Measurements from ENCODE around the gene SP140L.
"Not testable (repeated sequence)": the region's sequence is repeated elsewhere in the genome, so short reads cannot be mapped to it uniquely, and the experiment has no call there.

The SP140L gene

DNA sequence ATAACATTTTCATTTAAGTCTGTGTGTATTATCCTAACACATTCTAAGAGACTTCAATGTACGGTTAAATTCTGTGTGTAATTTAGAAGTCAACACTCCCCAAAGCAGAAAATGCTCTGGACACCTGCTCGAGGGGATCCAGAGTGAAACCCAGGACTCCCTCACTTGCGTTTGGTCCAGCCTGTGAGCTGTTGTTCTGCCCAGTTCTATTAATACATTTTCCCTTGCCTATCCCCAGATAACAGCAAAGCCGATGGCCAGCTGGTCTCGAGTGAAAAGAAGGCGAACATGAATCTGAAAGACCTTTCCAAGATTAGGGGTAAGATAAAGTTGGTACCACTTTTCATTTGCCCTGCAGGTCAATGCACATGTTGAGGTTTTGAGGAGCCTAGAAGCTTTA lies 58.0 kb downstream of the SP140L start:
- no peak overlapping the region for H3K9ac ChIP-seq (ENCODE audit: low read depth, low read length)
- H3K9me3 ChIP-seq (ENCODE audit: insufficient read depth, low read depth, low read length) = no peaks in the 10 kb centered on the region
- 99% methylated on average over 6 of the region's 6 CpGs for WGBS
- H3K4me1 ChIP-seq (ENCODE audit: insufficient read depth, low read length) = no peaks in the 10 kb centered on the region
- no peak overlapping the region for H3K27ac ChIP-seq (ENCODE audit: low read depth, low read length)
- no peaks in the 10 kb centered on the region for H3K27me3 ChIP-seq (ENCODE audit: insufficient read depth, low read length)
- no peak overlapping the region for H3K4me3 ChIP-seq (ENCODE audit: low read length)
- no peaks in the 10 kb centered on the region for H3K36me3 ChIP-seq (ENCODE audit: insufficient read depth, low read length)

DNA sequence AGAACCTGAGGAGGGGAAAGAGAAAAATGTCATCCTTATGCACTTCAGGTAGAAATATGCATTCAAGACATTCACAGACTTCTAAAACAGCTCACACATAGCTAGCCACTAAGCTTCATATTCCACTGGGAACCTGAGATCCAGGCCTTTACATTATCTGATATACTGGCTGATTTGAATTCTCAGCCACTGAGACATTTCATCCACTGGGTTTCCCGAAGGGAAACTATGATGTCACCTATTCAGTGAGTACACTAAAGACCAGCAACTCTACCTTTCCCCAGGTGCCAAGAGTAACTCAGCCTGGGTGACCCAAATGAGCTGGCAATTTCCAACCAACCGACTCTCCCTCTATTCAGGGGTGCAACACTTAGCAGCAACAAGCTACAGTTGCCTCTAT lies 67.3 kb downstream of the SP140L start:
- 97% methylated on average over 2 of the region's 2 CpGs for WGBS
- no peak overlapping the region for H3K4me3 ChIP-seq (ENCODE audit: low read length)
- peaks cover 3% of the 10 kb centered on the region; the same call in 1 of the 2 replicates for H3K36me3 ChIP-seq (ENCODE audit: insufficient read depth, low read length)
- H3K9ac ChIP-seq (ENCODE audit: low read depth, low read length) = no peak overlapping the region
- no peak overlapping the region for H3K27ac ChIP-seq (ENCODE audit: low read depth, low read length)
- H3K27me3 ChIP-seq (ENCODE audit: insufficient read depth, low read length) = no peaks in the 10 kb centered on the region
- H3K4me1 ChIP-seq (ENCODE audit: insufficient read depth, low read length) = no peaks in the 10 kb centered on the region
- H3K9me3 ChIP-seq (ENCODE audit: insufficient read depth, low read depth, low read length) = no peaks in the 10 kb centered on the region

DNA sequence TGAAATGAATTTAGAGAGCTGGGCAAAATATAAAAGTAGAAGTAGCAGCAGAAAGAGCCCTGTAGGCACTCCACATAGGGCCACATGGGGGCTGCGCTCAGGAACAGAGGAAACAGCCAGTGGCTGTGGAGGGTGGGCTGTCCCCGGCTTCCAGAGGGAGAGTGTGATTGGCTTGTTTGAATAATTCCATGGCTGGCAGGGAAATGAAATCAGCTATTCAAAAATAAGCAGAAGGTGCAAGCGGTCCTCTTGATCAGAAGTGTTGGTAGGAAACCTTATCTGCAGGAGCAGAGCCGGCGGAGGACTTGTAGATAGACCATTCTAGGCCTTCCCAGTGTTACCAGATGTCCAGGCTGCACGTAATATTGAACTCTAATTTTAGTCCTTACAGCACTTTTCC lies 71.7 kb downstream of the SP140L start:
- not testable (repeated sequence) for H3K27me3 ChIP-seq (ENCODE audit: insufficient read depth, low read length); H3K9ac ChIP-seq (ENCODE audit: low read depth, low read length); H3K27ac ChIP-seq (ENCODE audit: low read depth, low read length); H3K4me3 ChIP-seq (ENCODE audit: low read length); H3K4me1 ChIP-seq (ENCODE audit: insufficient read depth, low read length); H3K9me3 ChIP-seq (ENCODE audit: insufficient read depth, low read depth, low read length); H3K36me3 ChIP-seq (ENCODE audit: insufficient read depth, low read length)
- 95% methylated on average over 6 of the region's 6 CpGs for WGBS

DNA sequence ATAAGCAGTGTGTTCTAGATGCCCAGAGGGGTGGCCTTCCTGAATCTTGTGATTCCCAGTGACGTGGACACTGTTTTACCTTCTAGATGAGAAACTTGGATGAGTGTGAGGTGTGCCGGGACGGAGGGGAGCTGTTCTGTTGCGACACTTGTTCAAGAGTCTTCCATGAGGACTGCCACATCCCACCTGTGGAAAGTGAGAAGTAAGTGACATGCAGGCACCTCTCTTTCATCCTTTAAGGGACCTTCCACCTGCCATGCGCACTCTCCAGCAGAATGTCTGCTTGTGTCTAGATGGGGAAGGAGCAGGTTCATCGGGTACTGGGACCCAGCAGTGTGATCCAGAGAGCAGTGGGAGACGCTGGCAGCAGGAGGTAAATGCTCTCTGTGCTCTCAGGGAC lies 73.0 kb downstream of the SP140L start:
- WGBS = 96% methylated on average over 7 of the region's 7 CpGs
- no peak overlapping the region for H3K4me3 ChIP-seq (ENCODE audit: low read length)
- no peaks in the 10 kb centered on the region for H3K36me3 ChIP-seq (ENCODE audit: insufficient read depth, low read length)
- H3K4me1 ChIP-seq (ENCODE audit: insufficient read depth, low read length) = no peaks in the 10 kb centered on the region
- no peaks in the 10 kb centered on the region for H3K9me3 ChIP-seq (ENCODE audit: insufficient read depth, low read depth, low read length)
- no peak overlapping the region for H3K9ac ChIP-seq (ENCODE audit: low read depth, low read length)
- H3K27ac ChIP-seq (ENCODE audit: low read depth, low read length) = no peak overlapping the region
- no peaks in the 10 kb centered on the region for H3K27me3 ChIP-seq (ENCODE audit: insufficient read depth, low read length)

DNA sequence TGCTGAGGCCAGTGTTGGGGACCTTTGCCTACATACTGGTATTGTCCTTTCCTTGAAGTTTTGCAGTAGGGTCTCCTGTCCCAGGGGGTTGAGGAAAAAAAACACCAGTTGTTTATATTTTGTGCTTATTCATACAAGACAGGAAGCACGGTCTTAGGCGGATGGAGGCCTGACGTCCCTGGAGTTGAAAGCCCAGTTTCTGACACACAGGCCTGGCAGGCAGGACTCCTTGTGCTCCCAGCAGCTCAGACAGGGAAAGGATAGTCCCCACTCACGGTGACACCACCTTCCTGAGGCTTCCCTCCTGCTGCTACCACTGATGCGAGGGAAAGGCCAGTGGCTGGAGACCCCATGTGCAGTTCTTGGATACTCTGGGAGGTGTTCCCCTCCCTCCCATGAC lies 73.5 kb downstream of the SP140L start:
- H3K9me3 ChIP-seq (ENCODE audit: insufficient read depth, low read depth, low read length) = no peaks in the 10 kb centered on the region
- H3K9ac ChIP-seq (ENCODE audit: low read depth, low read length) = no peak overlapping the region
- H3K4me1 ChIP-seq (ENCODE audit: insufficient read depth, low read length) = no peaks in the 10 kb centered on the region
- no peak overlapping the region for H3K4me3 ChIP-seq (ENCODE audit: low read length)
- 93% methylated on average over 5 of the region's 5 CpGs for WGBS
- H3K27ac ChIP-seq (ENCODE audit: low read depth, low read length) = no peak overlapping the region
- no peaks in the 10 kb centered on the region for H3K27me3 ChIP-seq (ENCODE audit: insufficient read depth, low read length)
- no peaks in the 10 kb centered on the region for H3K36me3 ChIP-seq (ENCODE audit: insufficient read depth, low read length)

DNA sequence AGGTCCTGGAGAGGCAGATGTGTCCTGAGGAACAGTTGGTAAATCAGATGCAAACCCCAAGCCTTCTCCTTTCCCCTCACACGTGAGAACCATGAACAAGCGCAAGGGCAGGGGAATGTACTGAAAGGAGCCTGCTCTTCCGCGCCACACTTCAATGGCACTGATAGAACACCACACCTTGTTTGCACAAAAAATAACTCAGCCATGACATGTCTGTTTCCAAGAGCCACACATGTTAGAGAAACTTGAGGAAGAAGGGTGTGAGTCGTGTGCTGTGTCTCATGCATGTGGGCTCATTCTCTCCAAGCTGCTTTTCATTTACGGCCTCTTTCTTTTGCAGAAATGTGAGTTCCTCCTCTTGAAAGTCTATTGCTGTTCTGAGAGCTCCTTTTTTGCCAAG lies 74.0 kb downstream of the SP140L start:
- not testable (repeated sequence) for H3K9me3 ChIP-seq (ENCODE audit: insufficient read depth, low read depth, low read length); H3K4me1 ChIP-seq (ENCODE audit: insufficient read depth, low read length); H3K9ac ChIP-seq (ENCODE audit: low read depth, low read length); H3K4me3 ChIP-seq (ENCODE audit: low read length); H3K36me3 ChIP-seq (ENCODE audit: insufficient read depth, low read length); H3K27me3 ChIP-seq (ENCODE audit: insufficient read depth, low read length); H3K27ac ChIP-seq (ENCODE audit: low read depth, low read length)
- WGBS = no CpG with 5 or more reads among the region's 6 CpGs

DNA sequence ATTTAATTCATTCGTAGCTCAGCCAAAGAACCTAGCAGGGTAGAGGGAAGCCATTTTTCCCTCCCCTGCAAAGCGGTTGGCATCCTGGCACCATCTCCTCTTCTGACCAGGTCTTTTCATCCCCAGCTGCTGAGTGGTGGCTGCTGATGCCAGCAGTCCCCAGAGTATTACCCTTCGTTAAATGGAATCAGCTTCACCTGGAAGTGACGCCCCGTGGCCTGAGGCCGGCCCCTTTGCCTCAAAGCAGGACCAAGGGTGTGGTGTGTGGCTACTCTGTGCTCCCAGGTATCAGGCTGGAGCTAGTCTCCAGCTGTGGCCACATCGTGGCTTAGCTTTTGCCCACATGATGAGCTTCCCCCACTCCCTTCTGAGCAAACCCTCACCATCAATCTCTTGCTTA lies 76.8 kb downstream of the SP140L start:
- Histone ChIP-seq H3K4me1 (ENCODE audit: insufficient read depth, low read length) (no peaks in the 10 kb centered on the region), H3K9ac (ENCODE audit: low read depth, low read length) (no peak overlapping the region), H3K4me3 (ENCODE audit: low read length) (no peak overlapping the region), H3K9me3 (ENCODE audit: insufficient read depth, low read depth, low read length) (no peaks in the 10 kb centered on the region), H3K27me3 (ENCODE audit: insufficient read depth, low read length) (no peaks in the 10 kb centered on the region), H3K27ac (ENCODE audit: low read depth, low read length) (no peak overlapping the region), H3K36me3 (ENCODE audit: insufficient read depth, low read length) (no peaks in the 10 kb centered on the region)
- 91% methylated on average over 7 of the region's 7 CpGs for WGBS

DNA sequence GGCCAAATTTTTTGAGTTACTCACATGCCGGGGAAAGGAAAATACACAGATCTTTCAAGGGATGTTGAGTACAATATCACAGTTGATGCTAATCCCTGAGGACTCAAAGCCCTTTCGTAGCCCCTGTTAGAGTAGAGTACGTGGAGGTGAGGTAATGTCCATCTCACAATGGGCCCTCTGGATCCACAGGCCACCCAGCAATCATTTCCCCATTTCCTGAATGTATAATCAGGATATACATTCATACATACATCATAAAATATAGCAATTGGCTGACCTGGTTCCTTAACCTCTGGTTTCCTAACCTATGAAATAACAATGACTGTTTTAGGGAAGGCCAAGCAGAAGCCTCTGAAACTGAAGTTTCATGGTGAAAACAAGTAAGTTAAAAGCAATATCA lies 78.8 kb downstream of the SP140L start:
- WGBS = 83% methylated on average over 3 of the region's 3 CpGs
- no peak overlapping the region for H3K27ac ChIP-seq (ENCODE audit: low read depth, low read length)

DNA sequence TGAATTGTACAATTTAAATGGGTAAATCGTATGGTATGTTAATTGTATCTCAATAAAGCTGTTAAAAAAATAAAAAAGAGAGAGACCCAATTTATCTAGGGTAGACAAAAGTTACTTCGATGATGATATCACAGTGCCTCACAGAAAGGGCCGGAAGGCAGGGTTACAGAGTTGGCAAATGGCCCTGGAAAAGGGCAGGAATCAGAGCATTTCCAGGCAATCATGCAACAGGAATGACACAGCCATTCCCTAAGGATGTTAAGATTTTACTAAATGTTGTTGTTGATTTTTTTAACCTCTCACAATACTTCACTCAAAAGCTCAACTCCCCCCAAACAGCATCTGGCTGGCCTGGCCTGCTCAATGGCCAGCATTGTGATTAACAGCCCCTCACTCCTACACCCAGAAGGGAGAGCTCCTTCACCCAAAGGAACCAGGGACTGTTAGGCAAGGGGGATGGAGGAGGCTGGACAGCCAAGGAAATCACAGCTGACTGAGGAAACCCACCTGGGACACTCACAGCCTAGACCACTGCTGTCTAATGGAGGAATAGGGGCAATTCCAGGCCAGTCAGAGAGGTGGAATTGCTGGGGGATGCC lies 81.3 kb downstream of the SP140L start:
- Histone ChIP-seq H3K4me1 (ENCODE audit: insufficient read depth, low read length) (no peaks in the 10 kb centered on the region; the same call in 1 of the 2 replicates), H3K27ac (ENCODE audit: low read depth, low read length) (no peak overlapping the region)
- 97% methylated on average over 3 of the region's 3 CpGs for WGBS

More for the DNA sequence above, 78.8 kb downstream of the SP140L start:
- H3K4me3 ChIP-seq (ENCODE audit: low read length) = no peak overlapping the region
- H3K27me3 ChIP-seq (ENCODE audit: insufficient read depth, low read length) = peaks cover 17% of the 10 kb centered on the region
- H3K9me3 ChIP-seq (ENCODE audit: insufficient read depth, low read depth, low read length) = no peaks in the 10 kb centered on the region
- no peaks in the 10 kb centered on the region for H3K36me3 ChIP-seq (ENCODE audit: insufficient read depth, low read length)
- H3K9ac ChIP-seq (ENCODE audit: low read depth, low read length) = no peak overlapping the region
- H3K4me1 ChIP-seq (ENCODE audit: insufficient read depth, low read length) = no peaks in the 10 kb centered on the region

DNA sequence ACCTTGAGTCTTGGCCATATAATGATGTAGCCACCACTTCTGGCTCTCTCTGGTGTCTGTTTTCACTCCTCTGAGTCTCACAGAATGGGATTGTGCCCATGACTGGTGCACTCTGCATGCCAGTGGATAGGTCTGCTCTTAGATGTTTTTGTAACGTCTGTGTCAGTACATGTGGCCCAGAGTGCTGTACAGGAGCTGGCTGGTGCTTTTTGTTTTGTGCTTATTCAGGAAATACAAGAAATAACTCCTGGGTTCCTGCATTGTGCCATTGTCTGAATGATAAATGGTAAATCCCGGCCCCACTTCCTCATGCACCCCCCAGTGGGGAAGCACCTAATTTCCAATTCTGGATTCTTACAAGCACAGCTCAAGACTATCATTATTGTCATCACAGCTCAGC lies 82.3 kb downstream of the SP140L start:
- WGBS = 85% methylated on average over 2 of the region's 2 CpGs
- H3K4me1 ChIP-seq (ENCODE audit: insufficient read depth, low read length); H3K9me3 ChIP-seq (ENCODE audit: insufficient read depth, low read depth, low read length): not testable (repeated sequence)

More for the DNA sequence above, 81.3 kb downstream of the SP140L start:
- H3K9ac ChIP-seq (ENCODE audit: low read depth, low read length) = no peak overlapping the region
- no peak overlapping the region for H3K4me3 ChIP-seq (ENCODE audit: low read length)
- no peaks in the 10 kb centered on the region for H3K9me3 ChIP-seq (ENCODE audit: insufficient read depth, low read depth, low read length)
- H3K27me3 ChIP-seq (ENCODE audit: insufficient read depth, low read length) = peaks cover 41% of the 10 kb centered on the region
- H3K36me3 ChIP-seq (ENCODE audit: insufficient read depth, low read length) = no peaks in the 10 kb centered on the region

DNA sequence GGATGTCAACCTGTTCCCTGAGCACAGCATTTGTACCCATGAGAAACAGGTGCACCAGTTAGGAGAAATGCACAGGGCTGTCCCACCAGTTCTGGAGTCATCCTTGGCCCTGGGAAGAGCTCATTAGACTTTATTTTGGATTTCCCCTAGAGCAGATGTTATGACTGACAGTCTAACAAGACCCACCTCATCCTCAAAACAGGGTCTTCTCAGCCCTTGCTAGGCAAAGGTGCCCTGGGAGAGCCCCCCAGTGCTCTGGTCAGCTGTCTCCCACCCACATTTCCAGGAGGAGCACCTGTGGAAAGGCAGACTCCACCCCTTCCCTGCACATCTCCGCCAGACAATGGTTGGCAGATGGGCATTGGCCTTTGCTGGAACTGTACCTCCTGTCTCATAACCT lies 83.3 kb downstream of the SP140L start:
- Histone ChIP-seq H3K36me3 (ENCODE audit: insufficient read depth, low read length) (no peaks in the 10 kb centered on the region), H3K4me3 (ENCODE audit: low read length) (no peak overlapping the region), H3K9ac (ENCODE audit: low read depth, low read length) (no peak overlapping the region), H3K4me1 (ENCODE audit: insufficient read depth, low read length) (no peaks in the 10 kb centered on the region; the same call in 1 of the 2 replicates), H3K9me3 (ENCODE audit: insufficient read depth, low read depth, low read length) (no peaks in the 10 kb centered on the region), H3K27ac (ENCODE audit: low read depth, low read length) (no peak overlapping the region), H3K27me3 (ENCODE audit: insufficient read depth, low read length) (peaks cover 41% of the 10 kb centered on the region)
- WGBS = 96% methylated on average over 1 of the region's 1 CpG

More for the DNA sequence above, 82.3 kb downstream of the SP140L start:
- H3K27ac ChIP-seq (ENCODE audit: low read depth, low read length); H3K36me3 ChIP-seq (ENCODE audit: insufficient read depth, low read length); H3K4me3 ChIP-seq (ENCODE audit: low read length); H3K9ac ChIP-seq (ENCODE audit: low read depth, low read length): not testable (repeated sequence)
- peaks cover 41% of the 10 kb centered on the region for H3K27me3 ChIP-seq (ENCODE audit: insufficient read depth, low read length)

Data from HUES64 (cell line).